GM06990 (cell line): ENCODE results near the gene DOK7.

Source experiments
- DNase-seq: peaks from one replicate; pipeline ENCODE4 v3.0.0-alpha.2; 2011; ENCODE audit not compliant: insufficient read length; ENCODE audit errors: extremely low read depth
- H3K27me3 ChIP-seq: replicated peaks from 2 replicates; pipeline ENCODE4 v1.6.0; 2011; ENCODE audit warnings: low read length; ENCODE audit not compliant: control insufficient read depth, insufficient read depth
- H3K36me3 ChIP-seq: 2 replicates; pipeline ENCODE4 v1.5.1; 2011; ENCODE audit warnings: low read length; ENCODE audit not compliant: control insufficient read depth, insufficient read depth
- H3K4me3 ChIP-seq: replicated peaks from 2 replicates; pipeline ENCODE4 v1.5.1; 2011; ENCODE audit warnings: low read depth, mild to moderate bottlenecking, control low read depth, low read length
- TF ChIP-seq, protein P1 (sequence below): IDR thresholded peaks from 2 replicates; pipeline ENCODE4 v1.5.1; 2011; ENCODE audit warnings: low read length, control low read depth, mild to moderate bottlenecking, inconsistent platforms; ENCODE audit not compliant: insufficient read depth, poor library complexity, severe bottlenecking

Gene DOK7

DNA sequence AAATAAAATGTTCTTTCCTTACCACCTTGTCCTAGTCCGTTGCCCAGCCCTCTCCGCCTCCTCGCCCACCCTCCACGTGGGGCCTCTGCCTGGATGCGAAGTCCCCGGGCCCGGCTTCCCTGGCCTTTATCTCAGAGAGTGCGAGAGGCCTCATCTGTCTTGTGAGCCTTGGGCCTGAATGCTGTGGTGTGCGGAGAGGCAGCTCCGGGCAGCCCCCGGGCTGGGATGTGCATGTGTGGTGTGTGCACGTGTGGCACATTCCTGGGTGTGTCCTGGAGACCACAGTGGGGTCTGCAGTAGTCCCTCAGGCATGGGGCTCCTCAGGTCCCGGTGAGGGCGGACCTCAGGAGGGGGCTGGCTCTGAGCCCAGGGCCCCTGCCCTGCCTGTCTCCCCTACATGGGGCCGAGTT lies 31.4 kb downstream of the DOK7 start:
- Histone ChIP-seq H3K36me3 (no peaks in the 10 kb centered on the region), H3K27me3 (no peaks in the 10 kb centered on the region; the same call in 1 of the 2 replicates)

DNA sequence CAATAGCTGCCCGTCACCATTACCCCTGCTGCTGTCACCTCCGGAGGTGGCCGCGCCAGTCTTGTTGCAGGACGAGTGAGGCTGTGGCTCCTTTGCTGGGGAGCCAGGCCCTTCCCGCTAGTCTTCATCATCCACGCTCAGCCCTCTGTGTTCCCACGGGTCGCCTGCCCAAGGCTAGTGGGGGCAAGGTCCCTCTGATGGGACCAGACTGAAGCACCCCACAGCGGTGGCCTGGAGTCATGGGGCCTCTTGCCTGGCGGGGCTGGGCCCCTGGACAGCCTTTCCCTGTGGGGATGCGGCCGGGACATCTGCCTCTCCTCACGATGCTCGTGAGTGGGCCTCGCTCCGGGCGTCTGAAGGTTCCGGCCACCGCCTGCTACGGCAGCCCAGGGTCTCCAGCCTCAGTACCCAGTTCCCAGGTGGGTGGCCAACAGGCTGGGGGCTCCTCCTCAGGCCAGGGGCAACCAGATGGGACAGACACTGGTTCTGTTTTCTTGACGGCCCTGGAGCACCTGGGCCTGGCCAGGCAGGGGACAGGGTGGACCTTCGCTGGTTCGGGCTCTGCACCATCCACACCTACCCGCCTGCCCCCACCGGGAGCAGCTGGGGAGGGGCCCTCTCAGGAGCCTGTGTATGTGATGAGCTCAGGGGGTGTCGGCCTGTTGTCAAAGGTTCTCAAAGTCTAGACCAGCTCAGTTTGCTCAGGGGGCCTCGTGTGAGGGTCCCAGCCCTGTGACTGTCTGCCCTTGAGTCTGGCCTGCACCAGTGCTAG lies 32.3 kb downstream of the DOK7 start:
- TF ChIP-seq, protein P1, sequence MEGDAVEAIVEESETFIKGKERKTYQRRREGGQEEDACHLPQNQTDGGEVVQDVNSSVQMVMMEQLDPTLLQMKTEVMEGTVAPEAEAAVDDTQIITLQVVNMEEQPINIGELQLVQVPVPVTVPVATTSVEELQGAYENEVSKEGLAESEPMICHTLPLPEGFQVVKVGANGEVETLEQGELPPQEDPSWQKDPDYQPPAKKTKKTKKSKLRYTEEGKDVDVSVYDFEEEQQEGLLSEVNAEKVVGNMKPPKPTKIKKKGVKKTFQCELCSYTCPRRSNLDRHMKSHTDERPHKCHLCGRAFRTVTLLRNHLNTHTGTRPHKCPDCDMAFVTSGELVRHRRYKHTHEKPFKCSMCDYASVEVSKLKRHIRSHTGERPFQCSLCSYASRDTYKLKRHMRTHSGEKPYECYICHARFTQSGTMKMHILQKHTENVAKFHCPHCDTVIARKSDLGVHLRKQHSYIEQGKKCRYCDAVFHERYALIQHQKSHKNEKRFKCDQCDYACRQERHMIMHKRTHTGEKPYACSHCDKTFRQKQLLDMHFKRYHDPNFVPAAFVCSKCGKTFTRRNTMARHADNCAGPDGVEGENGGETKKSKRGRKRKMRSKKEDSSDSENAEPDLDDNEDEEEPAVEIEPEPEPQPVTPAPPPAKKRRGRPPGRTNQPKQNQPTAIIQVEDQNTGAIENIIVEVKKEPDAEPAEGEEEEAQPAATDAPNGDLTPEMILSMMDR, result no peak
- Histone ChIP-seq H3K4me3 (no peak overlapping the region), H3K27me3 (no peaks in the 10 kb centered on the region; the same call in 1 of the 2 replicates), H3K36me3 (no peaks in the 10 kb centered on the region)
- no peak for DNase-seq

More for the DNA sequence above, 31.4 kb downstream of the DOK7 start:
- H3K4me3 ChIP-seq, result no peak overlapping the region
- TF ChIP-seq, protein P1, result no peak
- DNase-seq, result no peak

DNA sequence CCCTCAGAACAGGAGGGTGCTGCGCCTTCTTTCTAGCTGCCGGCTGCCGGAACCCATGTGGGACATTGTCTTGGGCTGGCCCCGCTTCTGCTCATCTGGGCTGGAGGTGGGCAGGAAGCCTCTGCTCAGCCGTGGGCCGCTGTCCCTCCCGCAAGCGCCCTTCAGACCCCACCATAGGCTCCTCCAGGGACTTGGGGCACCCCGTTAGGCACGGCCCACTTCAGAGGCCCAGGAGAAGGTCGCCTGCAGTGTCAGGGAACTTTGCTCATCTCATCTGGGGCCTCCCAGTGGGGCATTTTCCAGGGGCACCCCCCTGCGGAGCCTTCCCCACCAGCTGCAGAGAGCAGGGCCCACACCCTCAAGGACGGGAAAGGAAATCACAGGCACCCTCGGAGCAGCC lies 32.9 kb downstream of the DOK7 start:
- TF ChIP-seq, protein P1, result no peak
- DNase-seq, result no peak
- no peak overlapping the region for H3K4me3 ChIP-seq
- no peaks in the 10 kb centered on the region; the same call in 1 of the 2 replicates for H3K36me3 ChIP-seq
- no peaks in the 10 kb centered on the region; the same call in 1 of the 2 replicates for H3K27me3 ChIP-seq

GRCh38 chr4:3497095-3497494 lies 34.0 kb downstream of the DOK7 start:
- Histone ChIP-seq H3K4me3 (no peak overlapping the region), H3K27me3 (no peaks in the 10 kb centered on the region; the same call in 1 of the 2 replicates), H3K36me3 (no peaks in the 10 kb centered on the region; the same call in 1 of the 2 replicates)
- TF ChIP-seq, protein P1, result no peak
- DNase-seq, result no peak

- H3K4me3 ChIP-seq, result no peak overlapping the region
- H3K27me3 ChIP-seq, result no peaks in the 10 kb centered on the region
Measured at GRCh38 chr4:3497523-3498389, 34.6 kb downstream of the DOK7 start.

More at GRCh38 chr4:3497523-3498389, 34.6 kb downstream of the DOK7 start:
- no peaks in the 10 kb centered on the region; the same call in none of the 2 replicates for H3K36me3 ChIP-seq
- no peak for DNase-seq
- TF ChIP-seq, protein P1, result no peak
